ENCODE measurements around the gene SPATA12. TPM values are rescaled to one million over a fixed set of nuclear protein-coding genes. Genes with fewer than 3 reads are reported as not detected.

Gene SPATA12
- total RNA-seq, 2 donors from 2014 or later: not detected

GRCh38 chr3:57093489-57093888 is 33.0 kb downstream of the SPATA12 start:
- H3K36me3 ChIP-seq: peaks cover 4% of the 10 kb centered on the region
- DNase-seq (ENCODE audit: low spot score): no peak
- no peak for ATAC-seq (ENCODE audit: insufficient number of reproducible peaks, low FRiP score, low read depth)
- H3K4me3 ChIP-seq: no peak overlapping the region
- H3K4me1 ChIP-seq (ENCODE audit: control insufficient read depth in 1 of 2, low read depth in 2 of 2): no peaks in the 10 kb centered on the region
- TF ChIP-seq CTCF (IDR thresholded peaks at IDR 0.05): no peak
- no peaks in the 10 kb centered on the region for H3K27me3 ChIP-seq (replicated peaks; ENCODE audit: insufficient read depth)
- H3K27ac ChIP-seq: no peak overlapping the region
- no peaks in the 10 kb centered on the region for H3K9me3 ChIP-seq

GRCh38 chr3:57093971-57094535 is 33.6 kb downstream of the SPATA12 start:
- no peaks in the 10 kb centered on the region for H3K4me1 ChIP-seq (ENCODE audit: control insufficient read depth in 1 of 2, low read depth in 2 of 2)
- H3K27me3 ChIP-seq (replicated peaks; ENCODE audit: insufficient read depth): no peaks in the 10 kb centered on the region
- H3K36me3 ChIP-seq: peaks cover 4% of the 10 kb centered on the region
- TF ChIP-seq CTCF (IDR thresholded peaks at IDR 0.05): no peak
- ATAC-seq (ENCODE audit: insufficient number of reproducible peaks, low FRiP score, low read depth) (no peak), DNase-seq (ENCODE audit: low spot score) (no peak)
- H3K4me3 ChIP-seq: peak overlapping the region; percentile 16
- H3K27ac ChIP-seq: no peak overlapping the region
- no peaks in the 10 kb centered on the region for H3K9me3 ChIP-seq

- Histone ChIP-seq H3K27ac (no peak overlapping the region), H3K27me3 (replicated peaks; ENCODE audit: insufficient read depth) (no peaks in the 10 kb centered on the region), H3K4me1 (ENCODE audit: control insufficient read depth in 1 of 2, low read depth in 2 of 2) (no peaks in the 10 kb centered on the region), H3K9me3 (no peaks in the 10 kb centered on the region), H3K36me3 (peaks cover 4% of the 10 kb centered on the region), H3K4me3 (no peak overlapping the region)
- DNase-seq (ENCODE audit: low spot score): no peak
- TF ChIP-seq CTCF (IDR thresholded peaks at IDR 0.05): no peak
- ATAC-seq (ENCODE audit: insufficient number of reproducible peaks, low FRiP score, low read depth): no peak
These were observed 34.1 kb downstream of the SPATA12 start for GRCh38 chr3:57094575-57094974.

GRCh38 chr3:57095363-57095762 is 34.9 kb downstream of the SPATA12 start:
- no peak for ATAC-seq (ENCODE audit: insufficient number of reproducible peaks, low FRiP score, low read depth)
- DNase-seq (ENCODE audit: low spot score): no peak
- H3K9me3 ChIP-seq: no peaks in the 10 kb centered on the region
- H3K36me3 ChIP-seq: peaks cover 4% of the 10 kb centered on the region
- no peak for TF ChIP-seq CTCF (IDR thresholded peaks at IDR 0.05)
- no peaks in the 10 kb centered on the region for H3K27me3 ChIP-seq (replicated peaks; ENCODE audit: insufficient read depth)
- H3K4me3 ChIP-seq: no peak overlapping the region
- no peak overlapping the region for H3K27ac ChIP-seq
- no peaks in the 10 kb centered on the region for H3K4me1 ChIP-seq (ENCODE audit: control insufficient read depth in 1 of 2, low read depth in 2 of 2)

- H3K36me3 ChIP-seq: peaks cover 4% of the 10 kb centered on the region
- H3K27ac ChIP-seq: no peak overlapping the region
- no peaks in the 10 kb centered on the region for H3K4me1 ChIP-seq (ENCODE audit: control insufficient read depth in 1 of 2, low read depth in 2 of 2)
- H3K27me3 ChIP-seq (replicated peaks; ENCODE audit: insufficient read depth): no peaks in the 10 kb centered on the region
- no peak overlapping the region for H3K4me3 ChIP-seq
- no peak for TF ChIP-seq CTCF (IDR thresholded peaks at IDR 0.05)
- DNase-seq (ENCODE audit: low spot score): no peak
- no peaks in the 10 kb centered on the region for H3K9me3 ChIP-seq
- ATAC-seq (ENCODE audit: insufficient number of reproducible peaks, low FRiP score, low read depth): no peak
These were observed 37.1 kb downstream of the SPATA12 start for GRCh38 chr3:57097536-57097935.
